ENCODE measurements around the gene RHD. TPM values are rescaled to one million over a fixed set of nuclear protein-coding genes. Genes with fewer than 3 reads are reported as not detected.
A peak's percentile ranks its signal among the peaks of the same experiment; 100 is the strongest.
"Not testable (repeated sequence)": the region's sequence is repeated elsewhere in the genome, so short reads cannot be mapped to it uniquely, and the experiment has no call there.

The RHD gene
- total RNA-seq, 4 donors from 2014 or later: not detected

DNA sequence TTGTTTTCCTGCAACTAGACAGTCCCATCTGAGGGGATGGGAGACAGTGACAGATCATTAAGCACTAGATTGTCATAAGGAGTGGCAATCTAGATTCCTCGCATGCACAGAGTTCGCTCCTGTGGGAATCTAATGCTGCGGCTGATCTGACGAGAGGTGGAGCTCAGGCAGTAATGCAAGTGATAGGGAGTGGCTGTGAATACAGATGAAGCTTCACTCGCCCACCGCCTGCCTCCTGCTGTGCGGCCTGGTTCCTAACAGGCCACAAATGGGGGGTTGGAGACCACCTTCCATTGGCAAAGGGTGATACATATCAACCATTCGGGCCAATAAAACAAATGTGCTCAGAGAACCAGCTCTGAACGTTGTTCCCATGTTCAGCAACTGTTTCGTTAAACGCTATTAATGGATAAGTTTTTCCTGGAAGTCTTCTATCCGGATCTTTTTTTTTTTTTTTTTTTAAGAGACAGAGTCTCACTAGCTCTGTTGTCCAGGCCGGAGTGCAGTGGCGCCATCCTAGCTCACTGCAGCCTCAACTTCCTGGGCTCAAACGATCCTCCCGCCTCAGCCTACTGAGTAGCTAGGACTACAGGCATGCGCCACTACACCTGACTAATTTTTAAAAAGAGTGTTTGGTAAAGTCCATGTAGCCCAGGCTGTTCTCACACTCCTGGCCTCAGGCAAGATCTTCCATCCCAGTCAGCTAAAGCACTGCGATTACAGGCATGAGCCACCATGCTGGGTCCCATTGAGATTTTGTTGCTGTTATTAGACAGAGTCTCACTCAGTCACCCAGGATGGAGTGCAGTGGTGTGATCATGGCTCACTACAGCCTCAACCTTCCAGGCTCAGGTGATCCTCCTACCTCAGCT is 16.4 kb upstream of the RHD start:
- in situ Hi-C loops (cut with MboI; ENCODE audit: low pct_ligation_motif_present in 1 of 4, low pct_unique_long_range_greater_than_20kb in 1 of 4, low sequenced_read_pairs in 3 of 4): loop anchor here in 1 of 4 donors (10.0 kb wide), 1 partner anchor 89 kb away; no protein-coding TSS in a partner anchor
- Histone ChIP-seq H3K4me1 (no peaks in the 10 kb centered on the region), H3K27ac (no peak overlapping the region), H3K4me3 (no peak overlapping the region), H3K9me3 (no peaks in the 10 kb centered on the region), H3K36me3 (no peaks in the 10 kb centered on the region), H3K27me3 (no peaks in the 10 kb centered on the region)
- TF ChIP-seq EP300 (IDR thresholded peaks at IDR 0.05; ENCODE audit: low read depth): no peak
- 80 to 97% methylated on average over 1 to 18 of the region's 18 CpGs for WGBS, 2 donors (ENCODE audit: low coverage in 1 of 2)
- intact Hi-C loops (cut with DNase I; ENCODE audit: low total_unique reads): no loop called here
- DNase-seq: no peak

DNA sequence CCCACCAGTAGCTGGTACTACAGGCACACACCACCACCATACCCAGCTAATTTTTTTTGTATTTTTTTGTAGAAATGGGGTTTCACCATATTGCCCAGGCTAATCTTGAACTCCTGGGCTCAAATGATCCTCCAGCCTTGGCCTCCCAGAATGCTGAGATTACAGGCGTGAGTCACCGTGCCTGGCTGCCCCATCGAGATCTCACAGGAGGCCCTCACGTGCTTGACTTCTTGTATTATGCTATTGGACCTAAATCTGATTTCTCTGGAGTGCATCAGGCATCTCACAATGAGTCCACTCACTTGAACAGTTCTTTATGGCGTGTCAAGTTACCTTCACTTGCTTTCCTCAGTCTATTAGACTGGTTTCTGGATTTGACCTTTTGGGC is 15.7 kb upstream of the RHD start:
- TF ChIP-seq POLR2AphosphoS5 (IDR thresholded peaks at IDR 0.05) (no peak), POLR2A (IDR thresholded peaks at IDR 0.05) (no peak), EP300 (IDR thresholded peaks at IDR 0.05; ENCODE audit: low read depth) (no peak)
- H3K4me1 ChIP-seq: no peaks in the 10 kb centered on the region
- H3K27me3 ChIP-seq: no peaks in the 10 kb centered on the region
- no peak for DNase-seq
- in situ Hi-C loops (cut with MboI; ENCODE audit: low pct_ligation_motif_present in 1 of 4, low pct_unique_long_range_greater_than_20kb in 1 of 4, low sequenced_read_pairs in 3 of 4): loop anchor here in 1 of 4 donors (10.0 kb wide), 1 partner anchor 88 kb away; no protein-coding TSS in a partner anchor
- H3K27ac ChIP-seq: no peak overlapping the region
- intact Hi-C loops (cut with DNase I; ENCODE audit: low total_unique reads): no loop called here
- H3K9me3 ChIP-seq: no peaks in the 10 kb centered on the region
- H3K4me3 ChIP-seq: no peak overlapping the region
- WGBS, 2 donors (ENCODE audit: low coverage in 1 of 2): 94 to 100% methylated on average over 1 to 5 of the region's 5 CpGs
- no peaks in the 10 kb centered on the region for H3K36me3 ChIP-seq

GRCh38 chr1:25257196-25257595 is 15.1 kb upstream of the RHD start:
- H3K4me1 ChIP-seq: no peaks in the 10 kb centered on the region
- H3K27me3 ChIP-seq: no peaks in the 10 kb centered on the region
- in situ Hi-C loops (cut with MboI; ENCODE audit: low pct_ligation_motif_present in 1 of 4, low pct_unique_long_range_greater_than_20kb in 1 of 4, low sequenced_read_pairs in 3 of 4) (loop anchor here in 1 of 4 donors (10.0 kb wide), 1 partner anchor 88 kb away; no protein-coding TSS in a partner anchor), intact Hi-C loops (cut with DNase I; ENCODE audit: low total_unique reads) (no loop called here)
- DNase-seq: no peak
- H3K27ac ChIP-seq: no peak overlapping the region
- no peak overlapping the region for H3K4me3 ChIP-seq
- TF ChIP-seq EP300 (IDR thresholded peaks at IDR 0.05; ENCODE audit: low read depth) (no peak), POLR2A (IDR thresholded peaks at IDR 0.05) (no peak), CTCF (IDR thresholded peaks at IDR 0.05) (no peak), POLR2AphosphoS5 (IDR thresholded peaks at IDR 0.05) (no peak)
- H3K36me3 ChIP-seq: no peaks in the 10 kb centered on the region
- no peaks in the 10 kb centered on the region for H3K9me3 ChIP-seq
- WGBS, 2 donors (ENCODE audit: low coverage in 1 of 2): 70 to 82% methylated on average over 1 of the region's 1 CpG

DNA sequence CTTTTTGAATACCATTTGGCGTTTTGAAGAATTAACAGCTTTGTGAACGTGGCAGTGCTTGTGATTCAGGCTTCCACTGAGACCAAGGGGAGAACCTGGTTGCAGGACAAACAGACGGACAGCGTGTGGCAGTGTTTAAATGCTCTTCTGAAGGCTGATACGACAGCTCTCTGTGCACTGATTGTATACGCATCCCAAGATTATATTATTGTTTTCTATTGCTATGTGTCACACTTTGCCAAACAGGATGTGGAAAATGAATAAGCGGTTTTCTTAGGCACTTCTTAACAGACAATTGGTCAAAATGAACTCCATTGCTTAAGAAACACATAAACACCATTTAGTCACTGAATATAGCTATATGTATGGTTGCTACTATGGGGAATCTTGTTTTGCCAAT is 12.5 kb upstream of the RHD start:
- H3K4me3 ChIP-seq; intact Hi-C loops (cut with DNase I; ENCODE audit: low total_unique reads); H3K4me1 ChIP-seq; H3K27me3 ChIP-seq; H3K27ac ChIP-seq; H3K36me3 ChIP-seq; H3K9me3 ChIP-seq; DNase-seq: not testable (repeated sequence)
- 62 to 75% methylated on average over 2 to 7 of the region's 7 CpGs for WGBS, 2 donors (ENCODE audit: low coverage in 1 of 2)
- in situ Hi-C loops (cut with MboI; ENCODE audit: low pct_ligation_motif_present in 1 of 4, low pct_unique_long_range_greater_than_20kb in 1 of 4, low sequenced_read_pairs in 3 of 4): loop anchor here in 1 of 4 donors (10.0 kb wide), 1 partner anchor 85 kb away; no protein-coding TSS in a partner anchor

- H3K27me3 ChIP-seq; DNase-seq; H3K4me1 ChIP-seq; H3K36me3 ChIP-seq; H3K27ac ChIP-seq; in situ Hi-C loops (cut with MboI; ENCODE audit: low pct_ligation_motif_present in 1 of 4, low pct_unique_long_range_greater_than_20kb in 1 of 4, low sequenced_read_pairs in 3 of 4); intact Hi-C loops (cut with DNase I; ENCODE audit: low total_unique reads); H3K9me3 ChIP-seq; H3K4me3 ChIP-seq: not testable (repeated sequence)
- 77 to 83% methylated on average over 3 of the region's 3 CpGs for WGBS, 2 donors (ENCODE audit: low coverage in 1 of 2)
Observed at GRCh38 chr1:25260336-25260735, 12.0 kb upstream of the RHD start.

DNA sequence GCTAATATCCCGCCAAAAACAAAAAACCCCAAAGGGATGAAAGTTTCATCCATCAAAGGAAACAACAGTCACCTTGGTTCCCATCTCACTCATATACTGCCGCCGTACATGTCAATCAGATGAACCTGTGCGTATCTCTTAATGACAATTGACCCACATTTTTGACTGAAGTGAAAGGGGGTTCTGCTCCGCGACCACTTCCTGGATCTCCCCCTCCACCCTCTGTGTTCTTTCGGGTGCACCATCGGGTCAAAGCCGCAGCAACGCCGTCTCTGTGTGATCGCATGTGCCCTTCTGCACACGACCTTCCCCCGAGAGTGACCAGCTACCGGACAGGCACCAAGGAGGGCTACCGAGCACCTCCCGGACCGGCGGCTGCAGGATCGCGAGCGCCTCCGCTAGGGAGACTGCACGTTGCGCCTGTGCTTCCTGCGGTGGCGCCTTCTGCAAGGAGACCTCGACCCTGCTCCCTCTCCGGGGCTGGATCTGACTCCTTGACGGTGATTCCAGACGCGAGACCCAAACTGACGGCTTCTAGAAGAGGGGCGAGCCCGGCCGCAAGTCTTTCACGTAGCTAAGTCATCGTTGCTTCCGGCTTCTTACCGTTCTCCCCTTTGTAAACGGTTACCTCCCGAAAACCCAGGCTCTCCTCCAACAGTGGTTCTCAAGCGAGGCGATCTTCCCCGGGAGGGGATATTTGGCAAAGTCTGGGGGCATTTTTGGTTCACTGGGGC is 5.6 kb upstream of the RHD start:
- H3K36me3 ChIP-seq; H3K9me3 ChIP-seq; H3K27me3 ChIP-seq; intact Hi-C loops (cut with DNase I; ENCODE audit: low total_unique reads); in situ Hi-C loops (cut with MboI; ENCODE audit: low pct_ligation_motif_present in 1 of 4, low pct_unique_long_range_greater_than_20kb in 1 of 4, low sequenced_read_pairs in 3 of 4): not testable (repeated sequence)
- H3K4me3 ChIP-seq: peak overlapping the region in 3 of 4 donors; percentile 54 to 83 (median 55)
- peak overlapping the region in 3 of 4 donors; percentile 37 to 91 (median 91) for H3K27ac ChIP-seq
- DNase-seq: peak; percentile 20
- 1 to 20% methylated on average over 1 to 7 of the region's 45 CpGs for WGBS, 2 donors (ENCODE audit: low coverage in 1 of 2)
- H3K4me1 ChIP-seq: peaks cover 0 to 11% (median 3%) of the 10 kb centered on the region in 4 donors
